Kidney epithelial cell (primary cell): Measurements from ENCODE around the gene STK16. TPM values are rescaled to one million over a fixed set of nuclear protein-coding genes. Genes with fewer than 3 reads are reported as not detected.
A peak's percentile ranks its signal among the peaks of the same experiment; 100 is the strongest.

Experiments
- DNase-seq: peaks from one replicate; pipeline ENCODE4 v3.0.0-alpha.2; 2010; ENCODE audit warnings: low read depth
- H3K27me3 ChIP-seq: 2 replicates; pipeline ENCODE4 v1.6.0; 2011; ENCODE audit warnings: low read length; ENCODE audit not compliant: control insufficient read depth, insufficient read depth
- H3K36me3 ChIP-seq: 2 replicates; pipeline ENCODE4 v1.5.1; 2011; ENCODE audit warnings: low read length; ENCODE audit not compliant: control insufficient read depth, insufficient read depth
- H3K4me3 ChIP-seq: 2 replicates; pipeline ENCODE4 v1.5.1; 2011; ENCODE audit warnings: low read depth, mild to moderate bottlenecking, control low read depth, low read length
- CTCF ChIP-seq: IDR thresholded peaks from 2 replicates; pipeline ENCODE4 v1.5.1; 2011; ENCODE audit warnings: mild to moderate bottlenecking, moderate library complexity, low read length, control low read depth, inconsistent platforms; ENCODE audit not compliant: insufficient read depth, poor library complexity, severe bottlenecking
- total RNA-seq: library from RNA; depleted of rRNA; stranded (reverse); fragments of >200 nt; gene quantifications from 2 replicates; pipeline ENCODE4 v1.2.3, GENCODE V29; 2015

The STK16 gene
- total RNA-seq, 1 donor from 2014 or later = 30.0 TPM

GRCh38 chr2:219225350-219225749, 19.9 kb upstream of the STK16 start:
- DNase-seq = no peak
- TF ChIP-seq CTCF = no peak
- H3K4me3 ChIP-seq = no peak overlapping the region
- no peaks in the 10 kb centered on the region for H3K27me3 ChIP-seq
- no peaks in the 10 kb centered on the region for H3K36me3 ChIP-seq

- no peaks in the 10 kb centered on the region for H3K27me3 ChIP-seq
- DNase-seq = no peak
- H3K36me3 ChIP-seq = no peaks in the 10 kb centered on the region
- peak overlapping the region; percentile 71 for H3K4me3 ChIP-seq
- no peak for TF ChIP-seq CTCF
These were observed 17.0 kb upstream of the STK16 start for GRCh38 chr2:219228041-219228910.

- no peaks in the 10 kb centered on the region for H3K36me3 ChIP-seq
- no peak for TF ChIP-seq CTCF
- H3K27me3 ChIP-seq = no peaks in the 10 kb centered on the region
- no peak for DNase-seq
- H3K4me3 ChIP-seq = peak overlapping the region; percentile 71
These were observed 16.4 kb upstream of the STK16 start for GRCh38 chr2:219228911-219229304.

GRCh38 chr2:219229305-219230058, 15.8 kb upstream of the STK16 start, which contains the start of the genes ANKZF1 and ATG9A:
Gene ANKZF1 (plus strand): TSS chr2:219229806. CDS start chr2:219230258, 452 bp downstream.
Gene ATG9A (minus strand): TSS chr2:219229636. CDS start chr2:219228024, 1,612 bp downstream.
- Histone ChIP-seq H3K36me3 (peaks cover 1% of the 10 kb centered on the region), H3K4me3 (peak within 1 kb of the TSS; percentile 71), H3K27me3 (no peaks in the 10 kb centered on the region)
- DNase-seq = peak; percentile 94
- no peak for TF ChIP-seq CTCF

- peaks cover 4% of the 10 kb centered on the region for H3K36me3 ChIP-seq
- peak overlapping the region; percentile 71 for H3K4me3 ChIP-seq
- no peaks in the 10 kb centered on the region for H3K27me3 ChIP-seq
- no peak for TF ChIP-seq CTCF
- no peak for DNase-seq
These were observed 15.2 kb upstream of the STK16 start for GRCh38 chr2:219230059-219230540.
